Fibroblast of villous mesenchyme (primary cell): ENCODE measurements around the gene SMIM35. TPM values are rescaled to one million over a fixed set of nuclear protein-coding genes. Genes with fewer than 3 reads are reported as not detected.

ENCODE experiments used
- DNase-seq: peaks from one replicate; pipeline ENCODE4 v3.0.0-alpha.2; 2010; ENCODE audit warnings: low read depth
- H3K4me3 ChIP-seq: 2 replicates; pipeline ENCODE4 v1.5.1; 2011; ENCODE audit warnings: low read depth, mild to moderate bottlenecking, low read length
- total RNA-seq: library from RNA; depleted of rRNA; stranded (reverse); fragments of >200 nt; gene quantifications from 2 replicates; pipeline ENCODE4 v1.2.3, GENCODE V29; 2012
- TF ChIP-seq, protein P1 (sequence below): IDR thresholded peaks from 2 replicates; pipeline ENCODE4 v1.5.1; 2012; ENCODE audit warnings: low read depth, mild to moderate bottlenecking, low read length; ENCODE audit not compliant: insufficient read depth

Gene SMIM35
- total RNA-seq, 1 donor = not detected

DNA sequence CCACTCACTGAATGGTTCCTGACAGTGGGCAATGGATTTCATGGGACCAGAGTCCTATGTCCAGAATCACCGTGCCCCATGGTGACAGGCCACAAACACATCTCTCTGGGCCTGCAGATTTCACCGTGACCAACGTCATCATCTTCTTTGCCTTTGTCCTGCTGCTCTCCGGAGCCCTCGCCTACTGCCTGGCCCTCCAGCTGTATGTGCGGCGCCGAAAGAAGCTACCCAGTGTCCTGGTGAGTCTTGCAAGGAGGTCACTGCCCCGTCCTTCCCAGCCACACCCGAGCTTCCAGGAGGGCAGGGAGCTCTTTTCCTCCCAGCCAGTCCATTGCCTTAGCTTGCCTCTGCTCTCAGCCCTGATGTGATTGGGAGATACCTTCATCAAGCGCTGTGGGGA is 91.3 kb downstream of the SMIM35 start:
- TF ChIP-seq, protein P1, sequence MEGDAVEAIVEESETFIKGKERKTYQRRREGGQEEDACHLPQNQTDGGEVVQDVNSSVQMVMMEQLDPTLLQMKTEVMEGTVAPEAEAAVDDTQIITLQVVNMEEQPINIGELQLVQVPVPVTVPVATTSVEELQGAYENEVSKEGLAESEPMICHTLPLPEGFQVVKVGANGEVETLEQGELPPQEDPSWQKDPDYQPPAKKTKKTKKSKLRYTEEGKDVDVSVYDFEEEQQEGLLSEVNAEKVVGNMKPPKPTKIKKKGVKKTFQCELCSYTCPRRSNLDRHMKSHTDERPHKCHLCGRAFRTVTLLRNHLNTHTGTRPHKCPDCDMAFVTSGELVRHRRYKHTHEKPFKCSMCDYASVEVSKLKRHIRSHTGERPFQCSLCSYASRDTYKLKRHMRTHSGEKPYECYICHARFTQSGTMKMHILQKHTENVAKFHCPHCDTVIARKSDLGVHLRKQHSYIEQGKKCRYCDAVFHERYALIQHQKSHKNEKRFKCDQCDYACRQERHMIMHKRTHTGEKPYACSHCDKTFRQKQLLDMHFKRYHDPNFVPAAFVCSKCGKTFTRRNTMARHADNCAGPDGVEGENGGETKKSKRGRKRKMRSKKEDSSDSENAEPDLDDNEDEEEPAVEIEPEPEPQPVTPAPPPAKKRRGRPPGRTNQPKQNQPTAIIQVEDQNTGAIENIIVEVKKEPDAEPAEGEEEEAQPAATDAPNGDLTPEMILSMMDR = no peak
- DNase-seq = no peak
- no peak overlapping the region for H3K4me3 ChIP-seq

DNA sequence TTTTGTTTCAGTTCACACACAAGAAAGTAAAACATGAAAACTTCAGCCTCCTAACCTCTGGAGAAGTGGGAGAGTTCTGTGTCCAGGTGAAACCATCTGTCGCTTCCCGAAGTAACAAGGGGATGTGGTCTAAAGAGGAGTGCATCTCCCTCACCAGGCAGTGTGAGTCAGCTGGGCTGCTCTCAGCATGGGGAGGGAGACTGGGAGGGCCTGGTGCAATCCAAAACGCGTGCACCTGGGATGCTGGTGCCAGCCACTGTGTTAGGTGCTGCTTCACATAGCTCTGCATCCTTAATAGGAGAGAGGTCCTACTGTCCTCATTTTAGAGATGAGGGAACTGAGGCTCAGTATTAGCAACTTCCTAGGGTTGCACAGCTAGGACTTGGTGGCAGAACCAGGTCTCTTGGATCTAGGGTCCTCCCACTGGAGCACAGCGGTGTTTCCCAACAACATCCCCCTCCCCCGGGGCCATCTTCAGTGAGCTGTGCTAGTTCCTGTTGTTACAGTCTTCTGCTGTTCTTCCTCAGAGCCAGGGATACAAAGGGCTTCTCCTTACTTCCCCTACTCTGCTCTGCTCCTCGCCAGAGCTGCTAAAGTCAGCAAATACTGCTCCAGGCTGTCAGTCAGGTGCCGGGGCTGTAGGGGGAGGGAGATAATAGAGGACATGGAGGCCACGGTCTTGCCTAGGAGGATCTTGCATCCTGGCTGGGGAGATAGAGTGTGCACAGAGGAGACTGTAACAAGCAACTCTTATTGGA is 92.6 kb downstream of the SMIM35 start:
- TF ChIP-seq, protein P1 = no peak
- DNase-seq = no peak
- no peak overlapping the region for H3K4me3 ChIP-seq

DNA sequence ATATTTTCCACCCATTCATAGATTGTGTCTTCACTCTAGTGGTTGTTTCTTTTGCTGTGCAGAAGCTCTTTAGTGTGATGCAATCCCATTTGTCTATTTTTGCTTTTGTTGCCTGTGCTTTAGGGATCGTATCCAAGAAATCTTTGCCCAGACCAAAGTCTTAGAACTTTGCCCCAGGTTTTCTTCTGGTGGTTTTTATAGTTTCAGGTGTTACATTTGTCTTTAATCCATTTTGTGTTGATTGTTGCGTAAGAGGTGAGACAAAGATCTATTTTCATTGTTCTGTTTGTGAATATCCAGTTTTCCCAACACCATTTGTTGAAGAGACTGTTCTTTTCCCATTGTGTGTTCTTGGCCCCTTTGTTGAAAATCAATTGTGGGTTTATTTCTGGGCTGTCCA is 94.1 kb downstream of the SMIM35 start:
- TF ChIP-seq, protein P1 = no peak
- no peak overlapping the region for H3K4me3 ChIP-seq

DNA sequence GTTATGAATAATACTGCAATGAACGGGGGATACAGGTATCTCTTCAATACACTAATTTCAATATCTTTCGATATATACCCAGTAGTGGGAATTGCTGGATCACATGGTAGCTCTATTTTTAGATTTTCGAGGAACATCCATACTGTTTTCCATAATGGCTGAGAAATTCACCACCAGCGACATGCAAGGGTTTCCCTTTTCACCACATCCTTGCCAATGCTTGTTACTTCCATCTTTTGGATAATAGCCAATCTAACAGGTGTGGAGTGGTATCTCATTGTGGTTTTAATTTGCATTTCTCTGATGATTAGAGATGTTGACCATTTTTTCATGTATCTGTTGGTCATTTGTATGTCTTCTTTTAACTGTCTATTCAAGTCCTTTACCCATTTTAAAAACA is 94.6 kb downstream of the SMIM35 start:
- TF ChIP-seq, protein P1 = no peak
- no peak overlapping the region for H3K4me3 ChIP-seq
- no peak for DNase-seq

More for the DNA sequence above, 94.1 kb downstream of the SMIM35 start:
- no peak for DNase-seq

DNA sequence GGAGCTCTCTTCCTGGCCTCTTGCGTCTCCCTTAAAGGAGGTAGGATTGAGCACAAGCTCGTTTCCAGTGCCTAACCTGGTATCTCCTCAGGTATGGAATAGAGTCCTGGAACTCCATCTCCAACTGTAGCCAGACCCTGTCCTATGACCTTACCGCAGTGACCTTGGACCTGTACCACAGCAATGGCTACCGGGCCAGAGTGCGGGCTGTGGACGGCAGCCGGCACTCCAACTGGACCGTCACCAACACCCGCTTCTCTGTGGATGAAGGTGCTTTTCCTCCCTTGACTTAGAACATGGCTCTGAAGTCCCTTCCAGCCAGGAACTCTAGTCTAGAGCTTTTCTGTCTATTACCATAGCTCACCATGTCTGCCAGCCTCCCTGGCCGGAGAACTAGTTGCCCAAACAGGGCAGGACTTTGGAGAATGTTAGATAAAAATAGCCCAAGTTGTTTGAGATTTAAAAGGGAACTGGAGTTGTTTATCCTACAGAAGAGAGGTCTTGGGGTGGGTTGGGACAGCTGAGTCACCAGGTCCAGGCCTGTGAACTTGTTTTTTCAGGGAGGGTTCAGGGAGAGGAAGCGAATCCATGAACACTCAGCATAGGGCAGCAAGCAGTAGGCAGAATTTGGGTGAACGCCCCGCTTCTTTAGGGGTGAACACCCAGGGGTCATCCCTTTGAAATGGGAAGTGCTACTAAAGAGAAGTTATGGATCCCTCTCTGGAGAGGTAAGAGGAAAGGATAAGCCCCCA is 97.2 kb downstream of the SMIM35 start:
- TF ChIP-seq, protein P1 = no peak
- H3K4me3 ChIP-seq = no peak overlapping the region
- no peak for DNase-seq

DNA sequence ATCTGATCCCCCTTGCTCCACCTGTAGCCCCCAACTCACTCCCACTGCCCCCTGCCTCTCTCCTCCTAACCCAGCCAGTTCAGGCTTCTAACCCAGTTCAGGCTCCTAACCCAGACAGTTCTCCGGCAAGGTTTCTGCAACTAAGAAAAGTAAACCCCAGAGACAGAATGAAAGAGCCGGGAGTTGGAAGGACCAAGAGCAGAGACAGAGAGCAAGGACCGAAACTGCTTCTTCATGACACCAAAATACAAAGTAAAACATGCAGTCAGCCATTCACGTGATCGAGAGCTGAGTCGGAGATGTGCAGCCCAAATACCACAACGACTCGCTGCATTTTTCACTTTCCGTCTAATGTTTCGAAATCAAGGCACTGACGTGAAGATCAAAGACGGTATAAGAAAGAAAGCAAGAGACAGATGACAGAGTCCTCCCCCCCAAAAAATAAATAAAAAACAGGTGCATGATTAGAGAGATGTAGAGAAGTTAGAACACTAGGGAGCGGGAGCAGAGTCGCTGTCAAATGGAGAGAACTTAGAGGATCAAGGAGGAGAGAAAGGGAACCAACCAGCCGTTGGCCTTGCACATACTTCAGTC is 99.7 kb downstream of the SMIM35 start:
- H3K4me3 ChIP-seq = no peak overlapping the region
- TF ChIP-seq, protein P1 = no peak
- no peak for DNase-seq
